NCI-H187 treated with DMSO at 0.1 percent for 48 hours (cell line): ENCODE data around the gene ROR2.
"Not testable (repeated sequence)": the region's sequence is repeated elsewhere in the genome, so short reads cannot be mapped to it uniquely, and the experiment has no call there.

Experiments used
- DNase-seq: peaks from one replicate; lab custom pipeline; 2025; lab: John Stamatoyannopoulos, UW

Gene ROR2

DNA sequence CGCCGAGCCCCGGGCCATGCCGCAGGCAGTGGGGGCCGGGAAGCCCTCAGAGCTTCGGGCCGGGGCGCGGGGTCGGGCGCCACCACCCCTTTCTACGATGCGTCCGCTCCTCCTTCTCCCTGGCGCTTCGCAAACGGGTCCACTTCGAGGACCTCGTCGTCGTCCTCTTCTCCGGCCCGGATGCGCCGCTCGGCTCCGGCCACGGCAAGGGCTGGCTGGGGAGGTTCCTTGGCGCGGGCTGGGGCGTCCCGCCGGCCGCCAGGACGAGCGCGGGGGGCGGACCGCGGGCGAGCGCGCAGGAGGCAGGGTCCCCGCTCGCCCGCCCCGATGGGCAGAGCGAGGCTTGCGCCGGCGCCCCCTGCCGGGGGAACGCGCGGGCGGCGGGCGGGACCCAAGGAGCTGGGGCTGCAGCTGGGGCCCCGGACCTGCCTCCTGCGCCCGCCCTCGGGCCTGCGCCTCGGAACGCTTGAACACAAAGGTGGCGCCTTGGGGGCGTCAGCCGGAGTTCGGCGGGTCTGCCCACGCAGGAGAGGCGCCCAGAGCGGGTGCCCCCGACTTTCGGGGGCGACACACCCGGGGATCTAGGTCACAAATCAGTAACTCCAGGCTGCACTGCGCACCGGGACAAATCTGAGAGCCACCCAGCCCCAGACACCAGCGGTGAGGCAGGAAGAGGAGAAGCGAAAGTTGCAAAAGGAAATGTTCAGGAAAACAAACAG, at the start of gene ROR2:
TSS of gene ROR2 (minus strand) at position 283 of the 719 bp plus-strand sequence.
- DNase-seq = no peak

- no peak for DNase-seq
Observed at GRCh38 chr9:91995000-91995655, 45.1 kb upstream of the ROR2 start.

DNA sequence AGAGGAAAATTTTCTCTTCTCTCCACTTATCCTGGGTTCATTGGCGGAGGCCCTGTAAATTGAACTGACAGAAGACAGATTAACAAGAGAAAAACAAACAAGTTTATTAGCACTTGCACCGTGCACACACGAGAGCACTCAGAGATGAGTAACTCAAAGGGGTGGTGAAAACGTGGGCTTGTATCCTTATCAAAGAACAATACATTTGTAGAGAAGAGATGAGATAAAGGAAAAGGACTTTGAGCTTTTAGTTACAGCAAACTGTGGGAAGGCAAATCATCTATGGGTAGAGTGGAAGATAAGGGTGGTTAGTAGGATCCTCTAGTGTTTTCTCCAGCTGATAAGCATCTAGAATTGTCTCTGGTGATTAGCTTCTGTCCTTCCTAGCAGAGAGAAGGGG, 44.4 kb upstream of the ROR2 start:
- peak; percentile 22 for DNase-seq

- DNase-seq = no peak
Observed at GRCh38 chr9:91992461-91993041, 42.5 kb upstream of the ROR2 start.

- no peak for DNase-seq
Observed at GRCh38 chr9:91991721-91992341, 41.8 kb upstream of the ROR2 start.

- DNase-seq = no peak
Observed at GRCh38 chr9:91986248-91986647, 36.2 kb upstream of the ROR2 start.

- DNase-seq = no peak
Observed at GRCh38 chr9:91985692-91986091, 35.7 kb upstream of the ROR2 start.

DNA sequence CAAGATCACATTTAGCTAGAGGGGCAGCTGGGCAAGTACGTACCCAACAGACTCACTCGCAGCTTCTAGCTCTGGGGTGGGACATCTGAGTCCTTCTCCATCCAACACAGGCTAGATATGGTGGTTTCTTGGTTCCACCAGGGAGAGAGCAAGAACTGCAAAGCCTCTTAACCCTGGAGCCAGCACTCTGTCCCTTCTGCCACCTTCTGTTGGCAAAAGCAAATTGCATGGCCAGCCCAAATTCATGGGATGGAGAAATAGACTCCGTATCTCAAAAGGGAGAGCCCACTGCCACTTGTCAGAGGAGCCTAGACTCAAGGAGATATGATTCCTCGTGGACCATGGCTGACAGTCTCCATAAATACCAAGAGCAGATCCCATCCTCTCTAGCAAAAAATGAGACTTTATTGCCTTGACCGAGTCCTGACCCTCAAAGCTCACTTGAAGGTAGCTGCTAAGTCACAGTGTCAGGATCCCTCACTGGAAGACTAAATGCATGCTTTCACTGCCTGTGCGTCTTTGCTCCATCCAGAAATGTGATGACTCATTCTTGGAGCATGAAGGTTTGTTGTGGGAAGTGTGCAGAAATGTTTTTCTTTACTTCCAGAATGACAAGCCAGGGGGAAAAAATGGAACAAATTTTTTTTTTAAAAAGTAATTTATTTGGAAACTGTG, 28.8 kb upstream of the ROR2 start:
- DNase-seq = no peak

DNA sequence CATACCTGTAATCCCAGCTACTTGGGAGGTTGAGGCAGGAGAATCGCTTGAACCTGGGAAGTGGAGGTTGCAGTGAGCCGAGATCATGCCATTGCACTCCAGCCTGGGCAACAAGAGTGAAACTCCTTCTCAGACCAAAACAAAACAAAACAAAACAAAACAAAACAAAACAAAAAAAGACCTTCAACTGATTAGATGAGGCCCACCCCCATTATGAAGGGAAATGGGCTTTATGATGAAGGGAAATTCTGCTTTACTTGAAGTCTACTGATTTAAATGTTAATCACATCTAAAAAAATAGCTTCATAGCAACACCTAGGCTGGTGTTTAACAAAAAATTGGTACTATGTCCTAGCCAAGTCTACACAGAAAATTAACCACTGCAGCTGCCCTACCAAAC, 25.2 kb upstream of the ROR2 start:
- DNase-seq = not testable (repeated sequence)

DNA sequence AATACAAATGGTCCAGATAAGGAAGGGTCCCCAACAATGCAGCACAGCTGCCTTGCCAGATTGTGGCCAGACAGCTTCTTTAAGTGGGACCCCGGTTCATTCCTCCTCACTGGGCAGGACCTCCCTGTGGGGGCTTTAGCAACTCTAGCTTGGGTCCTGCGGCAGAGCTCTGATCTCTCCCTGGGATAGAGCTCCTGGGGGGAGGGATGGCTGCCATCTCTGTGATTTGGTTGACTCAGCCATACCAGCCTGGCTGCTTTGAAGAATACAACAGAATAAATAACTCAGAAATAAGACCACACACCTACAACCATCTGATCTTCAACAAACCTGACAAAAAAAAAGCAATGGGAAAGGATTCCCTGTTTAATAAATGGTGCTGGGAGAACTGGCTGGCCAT, 22.7 kb upstream of the ROR2 start:
- DNase-seq = no peak

DNA sequence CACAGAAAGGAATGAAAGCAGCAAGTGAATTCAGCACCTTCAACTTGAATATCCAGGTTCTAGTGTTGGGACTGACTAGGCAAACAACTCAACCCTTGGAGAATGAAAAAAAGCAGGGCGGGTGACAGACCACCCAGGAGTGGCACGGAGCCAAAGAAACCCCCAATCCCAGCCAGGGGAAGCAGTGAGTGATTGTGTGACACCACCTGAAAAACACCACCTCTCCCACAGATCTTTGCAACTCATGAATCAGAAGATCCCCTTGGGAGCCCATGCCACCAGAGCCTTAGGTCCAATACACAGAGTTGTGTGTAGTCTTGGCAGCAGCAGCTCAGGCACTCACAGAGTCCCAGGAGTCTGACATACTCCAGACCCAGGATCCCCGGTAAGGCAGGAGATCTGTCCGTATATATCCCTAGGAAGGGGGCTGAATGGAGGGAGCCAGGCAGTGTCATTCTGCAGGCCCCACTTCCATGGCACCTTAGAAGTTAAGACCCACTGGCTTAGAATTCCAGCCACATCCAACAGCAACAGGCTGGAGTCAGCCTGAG, 22.1 kb upstream of the ROR2 start:
- no peak for DNase-seq

DNA sequence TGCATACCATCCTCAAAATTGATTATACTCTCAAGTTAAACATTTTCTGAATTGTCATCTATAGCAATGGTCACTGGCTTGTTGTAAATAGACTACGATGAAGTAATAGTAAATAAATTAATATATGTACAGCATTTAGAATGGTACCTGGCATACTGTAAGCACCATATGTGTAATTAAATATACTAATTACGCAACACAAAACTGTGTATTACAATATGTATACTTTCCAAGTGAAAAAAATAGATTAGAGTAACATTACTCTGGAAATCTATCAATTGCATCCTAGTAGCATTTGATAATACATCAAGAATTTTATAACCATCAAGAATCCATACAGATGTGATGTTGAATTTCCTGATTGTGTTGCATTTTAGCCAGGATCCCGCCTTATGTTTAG, 17.2 kb upstream of the ROR2 start:
- DNase-seq = no peak

DNA sequence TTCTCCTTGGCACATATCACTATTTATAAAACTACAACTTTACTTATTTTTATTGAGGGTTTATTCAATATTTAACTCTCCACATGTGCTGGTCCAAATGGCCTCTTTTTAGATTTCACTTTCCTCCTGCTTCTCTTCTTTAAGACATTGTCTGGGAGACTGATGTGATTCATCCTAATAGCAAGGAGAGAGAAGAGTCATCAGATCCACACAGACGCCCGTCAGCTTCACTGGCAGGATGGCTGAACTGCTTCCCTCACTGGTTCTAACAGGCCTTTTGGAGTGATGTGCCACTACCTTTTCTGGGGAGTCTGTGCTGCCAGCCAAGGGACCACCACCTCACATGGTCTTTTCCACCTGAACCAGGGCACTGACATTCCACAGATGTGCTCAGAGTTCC, 16.5 kb upstream of the ROR2 start:
- DNase-seq = no peak

GRCh38 chr9:91963711-91964240, 13.7 kb upstream of the ROR2 start:
- no peak for DNase-seq

GRCh38 chr9:91960367-91960766, 10.3 kb upstream of the ROR2 start:
- DNase-seq = no peak

DNA sequence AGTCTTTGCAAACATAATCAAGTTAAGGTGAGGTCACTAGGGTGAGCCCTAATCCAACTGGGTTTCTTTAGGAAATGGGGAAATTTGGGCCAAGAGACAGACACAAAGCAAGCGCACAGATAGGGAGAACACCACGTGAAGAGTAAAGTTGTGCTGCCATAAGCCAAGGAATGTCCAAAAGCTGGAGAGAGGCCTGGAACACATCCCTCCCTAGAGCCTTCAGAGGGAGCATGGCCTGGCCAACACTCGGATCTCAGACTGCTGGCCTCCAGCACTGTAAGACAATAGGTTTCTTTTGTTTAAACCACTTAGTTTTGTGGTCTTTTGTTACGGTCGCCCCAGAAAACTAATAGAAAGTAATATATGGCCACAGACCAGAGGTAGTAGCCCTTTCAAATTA, 8.1 kb upstream of the ROR2 start:
- DNase-seq = no peak

- no peak for DNase-seq
Observed at GRCh38 chr9:91954841-91955471, 4.9 kb upstream of the ROR2 start.

GRCh38 chr9:91953718-91954117, 3.7 kb upstream of the ROR2 start:
- DNase-seq = no peak

GRCh38 chr9:91951944-91952520, 2.0 kb upstream of the ROR2 start:
- DNase-seq = no peak

- no peak for DNase-seq
Observed at GRCh38 chr9:91949392-91949945, 559 bp downstream of the ROR2 start.
